Mesenchymal stem cell (in vitro differentiated cells and primary cell): ENCODE data around the gene NPHP4.

ENCODE experiments used
- DNase-seq: peaks from one replicate; pipeline ENCODE4 v3.0.0-alpha.2; 2013
- H2AFZ ChIP-seq: one replicate; pipeline ENCODE4 v1.6.1; 2013; ENCODE audit warnings: low read depth, mild to moderate bottlenecking, control low read depth, inconsistent platforms, low read length, moderate library complexity
- H2AK5ac ChIP-seq: 2 replicates; pipeline ENCODE4 v1.6.1; 2013; ENCODE audit warnings: low read length, moderate library complexity, mild to moderate bottlenecking, inconsistent platforms; ENCODE audit not compliant: severe bottlenecking
- H2BK120ac ChIP-seq: one replicate; pipeline ENCODE4 v1.6.1; 2013; ENCODE audit warnings: low read depth, mild to moderate bottlenecking, inconsistent platforms, low read length, moderate library complexity
- H2BK12ac ChIP-seq, 2 experiments: one replicate each; pipeline ENCODE4 v1.6.1; 2013; ENCODE audit warnings: inconsistent platforms in 2 of 2, low read length in 2 of 2, mild to moderate bottlenecking in 2 of 2, moderate library complexity in 2 of 2, control low read depth in 1 of 2
- H2BK15ac ChIP-seq: one replicate; pipeline ENCODE4 v1.6.1; 2013; ENCODE audit warnings: mild to moderate bottlenecking, low read depth, inconsistent platforms; ENCODE audit not compliant: poor library complexity, severe bottlenecking
- H2BK5ac ChIP-seq: 2 replicates; pipeline ENCODE4 v1.6.1; 2013; ENCODE audit warnings: low read depth, mild to moderate bottlenecking, low read length, control low read depth, inconsistent platforms; ENCODE audit not compliant: poor library complexity, severe bottlenecking
- H3K14ac ChIP-seq, 2 experiments: one replicate each; pipeline ENCODE4 v1.6.1; 2013; ENCODE audit warnings: inconsistent platforms in 2 of 2, low read length in 2 of 2, control low read depth in 1 of 2, mild to moderate bottlenecking in 1 of 2, moderate library complexity in 1 of 2
- H3K18ac ChIP-seq, 2 experiments: one replicate each; pipeline ENCODE4 v1.6.1; 2013; ENCODE audit warnings: inconsistent platforms in 2 of 2, low read length in 2 of 2, control low read depth in 1 of 2, low read depth in 1 of 2, mild to moderate bottlenecking in 1 of 2
- H3K23ac ChIP-seq, 2 experiments: one replicate each; pipeline ENCODE4 v1.6.1; 2013; ENCODE audit warnings: inconsistent platforms in 2 of 2, low read length in 2 of 2, mild to moderate bottlenecking in 2 of 2, moderate library complexity in 2 of 2, control low read depth in 1 of 2
- H3K27ac ChIP-seq: 2 replicates; pipeline ENCODE4 v1.5.1; 2013; ENCODE audit warnings: mild to moderate bottlenecking, moderate library complexity, low read length, control low read depth, inconsistent platforms; ENCODE audit not compliant: poor library complexity, severe bottlenecking
- H3K27me3 ChIP-seq, 2 experiments: 2 replicates each; pipeline versions ENCODE4 v1.6.1 to v1.7.0; 2013; ENCODE audit warnings: low read length in 2 of 2, mild to moderate bottlenecking in 2 of 2, moderate library complexity in 2 of 2, control low read depth in 1 of 2, inconsistent platforms in 1 of 2; ENCODE audit not compliant: control insufficient read depth in 1 of 2, insufficient read depth in 1 of 2
- H3K36me3 ChIP-seq, 2 experiments: 2 replicates each; pipeline versions ENCODE4 v1.6.1 to v1.7.0; 2013; ENCODE audit warnings: low read length in 2 of 2, control low read depth in 1 of 2, inconsistent platforms in 1 of 2, low read depth in 1 of 2, mild to moderate bottlenecking in 1 of 2; ENCODE audit not compliant: insufficient read depth in 2 of 2, control insufficient read depth in 1 of 2
- H3K4ac ChIP-seq, 2 experiments: one replicate each; pipeline ENCODE4 v1.6.1; 2013; ENCODE audit warnings: inconsistent platforms in 2 of 2, low read length in 2 of 2, mild to moderate bottlenecking in 2 of 2, moderate library complexity in 2 of 2, control low read depth in 1 of 2, low read depth in 1 of 2
- H3K4me1 ChIP-seq: 2 replicates; pipeline ENCODE4 v1.6.1; 2013; ENCODE audit warnings: low read depth, low read length, control low read depth; ENCODE audit not compliant: control insufficient read depth, insufficient read depth
- H3K4me2 ChIP-seq: 2 replicates; pipeline ENCODE4 v1.6.1; 2013; ENCODE audit warnings: low read length, mild to moderate bottlenecking, inconsistent platforms; ENCODE audit not compliant: poor library complexity, severe bottlenecking
- H3K4me3 ChIP-seq, 2 experiments: 2 replicates each; pipeline versions ENCODE4 v1.5.1 to v1.7.0; 2013; ENCODE audit warnings: low read length in 2 of 2, mild to moderate bottlenecking in 2 of 2, control low read depth in 1 of 2, low read depth in 1 of 2; ENCODE audit not compliant: insufficient read depth in 1 of 2
- H3K79me1 ChIP-seq: replicated peaks from 2 replicates; pipeline ENCODE4 v1.6.1; 2013; ENCODE audit warnings: mild to moderate bottlenecking, control low read depth, low read length, inconsistent platforms; ENCODE audit not compliant: poor library complexity, severe bottlenecking
- H3K9ac ChIP-seq: 2 replicates; pipeline ENCODE4 v1.7.0; 2013; ENCODE audit warnings: mild to moderate bottlenecking, low read length, moderate library complexity
- H3K9me3 ChIP-seq: 2 replicates; pipeline ENCODE4 v1.7.0; 2013; ENCODE audit warnings: mild to moderate bottlenecking, low read length; ENCODE audit not compliant: control insufficient read depth
- H4K8ac ChIP-seq: one replicate; pipeline ENCODE4 v1.6.1; 2013; ENCODE audit warnings: inconsistent platforms, mild to moderate bottlenecking, low read length, moderate library complexity
- H4K91ac ChIP-seq: one replicate; pipeline ENCODE4 v1.6.1; 2013; ENCODE audit warnings: mild to moderate bottlenecking, low read length, inconsistent platforms
- WGBS: methylation state at CpG from one replicate; pipeline ENCODE4 v1.1.7; 2013; ENCODE audit warnings: mixed read lengths; 5-methylcytosine and 5-hydroxymethylcytosine counted together

Gene NPHP4

GRCh38 chr1:5978452-5978851 is 13.8 kb downstream of the NPHP4 start:
- Histone ChIP-seq H3K23ac (no peak overlapping the region), H2BK15ac (no peak overlapping the region)

DNA sequence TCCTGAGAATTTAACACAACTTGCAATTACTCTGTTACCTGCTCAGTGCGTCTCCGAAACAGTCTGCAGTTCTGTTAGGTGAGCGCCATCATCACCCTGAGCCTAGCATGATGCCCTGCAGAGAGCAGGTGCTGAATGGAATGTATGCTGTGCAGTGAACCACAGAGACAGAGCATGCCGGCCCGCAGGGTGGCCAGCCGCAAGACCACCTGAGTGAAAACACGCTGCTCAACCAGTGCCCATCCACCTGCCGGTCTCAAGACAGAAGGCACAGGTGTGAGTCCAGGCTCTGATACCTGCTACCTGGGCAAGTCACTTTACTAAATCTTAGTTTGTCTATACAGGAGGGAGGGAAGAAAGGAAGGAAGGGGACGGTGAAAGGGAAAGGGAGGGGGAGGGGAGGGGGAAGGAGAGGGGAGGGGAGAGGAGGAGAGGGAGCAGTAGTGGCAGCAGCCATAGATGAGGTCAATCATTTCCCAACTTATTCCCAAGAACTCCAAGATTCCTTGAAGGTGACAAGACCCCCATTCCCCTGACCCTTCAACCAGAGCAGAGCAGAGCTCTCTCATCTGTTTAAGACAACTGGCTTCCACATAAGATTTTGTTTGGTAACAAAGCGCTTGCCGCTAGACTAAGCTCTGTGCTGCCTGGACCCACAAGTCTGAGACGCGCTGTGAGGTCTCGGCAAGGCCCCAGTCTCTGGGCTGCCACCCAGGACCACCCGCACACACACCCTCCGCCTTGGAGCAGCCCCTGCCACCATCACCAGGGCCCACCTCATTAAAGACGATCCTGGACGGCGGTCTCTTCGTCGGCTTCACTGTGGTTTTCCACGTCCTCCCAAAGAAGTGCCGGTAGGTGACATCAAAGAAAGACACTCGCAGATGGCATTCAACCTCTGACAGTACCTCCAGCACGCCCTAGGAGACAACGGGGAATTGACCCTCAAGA is 14.5 kb downstream of the NPHP4 start:
- no peak overlapping the region for H2AFZ ChIP-seq
- no peak overlapping the region for H3K14ac ChIP-seq
- H2BK5ac ChIP-seq: no peak overlapping the region
- no peak overlapping the region for H3K27ac ChIP-seq
- peaks cover 19 to 20% of the 10 kb centered on the region in 2 experiments for H3K36me3 ChIP-seq
- peaks cover 5% of the 10 kb centered on the region for H3K79me1 ChIP-seq
- 92% methylated on average over 25 of the region's 26 CpGs for WGBS
- no peak overlapping the region for H2BK15ac ChIP-seq
- H3K4me1 ChIP-seq: peaks cover 10% of the 10 kb centered on the region
- no peak overlapping the region for H4K91ac ChIP-seq
- no peak overlapping the region for H2BK120ac ChIP-seq
- no peak overlapping the region for H3K4me2 ChIP-seq
- no peak overlapping the region for H3K4ac ChIP-seq
- H3K23ac ChIP-seq: no peak overlapping the region
- DNase-seq: peak; percentile 10
- no peaks in the 10 kb centered on the region for H3K9me3 ChIP-seq
- H3K4me3 ChIP-seq: no peak overlapping the region
- no peak overlapping the region for H2AK5ac ChIP-seq
- no peak overlapping the region for H4K8ac ChIP-seq
- no peak overlapping the region for H2BK12ac ChIP-seq
- no peak overlapping the region for H3K9ac ChIP-seq
- H3K27me3 ChIP-seq: no peaks in the 10 kb centered on the region
- H3K18ac ChIP-seq: no peak overlapping the region

More at GRCh38 chr1:5978452-5978851, 13.8 kb downstream of the NPHP4 start:
- H2AFZ ChIP-seq: no peak overlapping the region
- no peak overlapping the region for H4K91ac ChIP-seq
- no peak overlapping the region for H3K4ac ChIP-seq
- H2BK120ac ChIP-seq: no peak overlapping the region
- H3K9ac ChIP-seq: no peak overlapping the region
- H3K4me2 ChIP-seq: no peak overlapping the region
- no peaks in the 10 kb centered on the region for H3K9me3 ChIP-seq
- WGBS: 89% methylated on average over 5 of the region's 7 CpGs
- H3K4me3 ChIP-seq: no peak overlapping the region
- H2BK12ac ChIP-seq: no peak overlapping the region
- no peak for DNase-seq
- H3K14ac ChIP-seq: no peak overlapping the region
- H3K27ac ChIP-seq: no peak overlapping the region
- H3K4me1 ChIP-seq: peaks cover 10% of the 10 kb centered on the region
- peaks cover 16 to 20% of the 10 kb centered on the region in 2 experiments for H3K36me3 ChIP-seq
- no peak overlapping the region for H4K8ac ChIP-seq
- H2BK5ac ChIP-seq: no peak overlapping the region
- H3K18ac ChIP-seq: no peak overlapping the region
- H2AK5ac ChIP-seq: no peak overlapping the region
- H3K27me3 ChIP-seq: no peaks in the 10 kb centered on the region
- H3K79me1 ChIP-seq: peaks cover 5% of the 10 kb centered on the region

GRCh38 chr1:5976726-5977493 is 15.3 kb downstream of the NPHP4 start:
- no peak overlapping the region for H2AFZ ChIP-seq
- no peak overlapping the region for H2BK120ac ChIP-seq
- no peak overlapping the region for H3K27ac ChIP-seq
- no peak overlapping the region for H3K4ac ChIP-seq
- no peaks in the 10 kb centered on the region for H3K9me3 ChIP-seq
- no peak overlapping the region for H2BK12ac ChIP-seq
- H2AK5ac ChIP-seq: no peak overlapping the region
- H3K79me1 ChIP-seq: peaks cover 5% of the 10 kb centered on the region
- no peak overlapping the region for H3K4me3 ChIP-seq
- H3K4me2 ChIP-seq: no peak overlapping the region
- H3K23ac ChIP-seq: no peak overlapping the region
- no peak overlapping the region for H4K91ac ChIP-seq
- no peaks in the 10 kb centered on the region for H3K27me3 ChIP-seq
- peak; percentile 7 for DNase-seq
- 85% methylated on average over 25 of the region's 25 CpGs for WGBS
- no peak overlapping the region for H2BK5ac ChIP-seq
- no peak overlapping the region for H4K8ac ChIP-seq
- no peak overlapping the region for H2BK15ac ChIP-seq
- H3K18ac ChIP-seq: no peak overlapping the region
- H3K36me3 ChIP-seq: peaks cover 19 to 21% of the 10 kb centered on the region in 2 experiments
- H3K9ac ChIP-seq: no peak overlapping the region
- no peak overlapping the region for H3K14ac ChIP-seq
- peaks cover 10% of the 10 kb centered on the region for H3K4me1 ChIP-seq

- H3K18ac ChIP-seq: no peak overlapping the region
- no peaks in the 10 kb centered on the region for H3K27me3 ChIP-seq
- no peak overlapping the region for H3K14ac ChIP-seq
- 89% methylated on average over 16 of the region's 16 CpGs for WGBS
- peaks cover 10% of the 10 kb centered on the region for H3K4me1 ChIP-seq
- no peaks in the 10 kb centered on the region for H3K9me3 ChIP-seq
- peaks cover 5% of the 10 kb centered on the region for H3K79me1 ChIP-seq
- no peak overlapping the region for H3K9ac ChIP-seq
- H4K91ac ChIP-seq: no peak overlapping the region
- H2BK15ac ChIP-seq: no peak overlapping the region
- H3K4me2 ChIP-seq: no peak overlapping the region
- H2BK12ac ChIP-seq: no peak overlapping the region
- H2AFZ ChIP-seq: no peak overlapping the region
- H3K36me3 ChIP-seq: peaks cover 19 to 22% of the 10 kb centered on the region in 2 experiments
- no peak overlapping the region for H3K27ac ChIP-seq
- no peak overlapping the region for H4K8ac ChIP-seq
- no peak overlapping the region for H3K4me3 ChIP-seq
- H2AK5ac ChIP-seq: no peak overlapping the region
- H3K4ac ChIP-seq: no peak overlapping the region
- H2BK120ac ChIP-seq: no peak overlapping the region
- no peak overlapping the region for H2BK5ac ChIP-seq
- H3K23ac ChIP-seq: no peak overlapping the region
- DNase-seq: no peak
Measured at GRCh38 chr1:5976231-5976630, 16.0 kb downstream of the NPHP4 start.
